ENCODE data around the gene SLC25A1.
A peak's percentile ranks its signal among the peaks of the same experiment; 100 is the strongest.

Gene SLC25A1

DNA sequence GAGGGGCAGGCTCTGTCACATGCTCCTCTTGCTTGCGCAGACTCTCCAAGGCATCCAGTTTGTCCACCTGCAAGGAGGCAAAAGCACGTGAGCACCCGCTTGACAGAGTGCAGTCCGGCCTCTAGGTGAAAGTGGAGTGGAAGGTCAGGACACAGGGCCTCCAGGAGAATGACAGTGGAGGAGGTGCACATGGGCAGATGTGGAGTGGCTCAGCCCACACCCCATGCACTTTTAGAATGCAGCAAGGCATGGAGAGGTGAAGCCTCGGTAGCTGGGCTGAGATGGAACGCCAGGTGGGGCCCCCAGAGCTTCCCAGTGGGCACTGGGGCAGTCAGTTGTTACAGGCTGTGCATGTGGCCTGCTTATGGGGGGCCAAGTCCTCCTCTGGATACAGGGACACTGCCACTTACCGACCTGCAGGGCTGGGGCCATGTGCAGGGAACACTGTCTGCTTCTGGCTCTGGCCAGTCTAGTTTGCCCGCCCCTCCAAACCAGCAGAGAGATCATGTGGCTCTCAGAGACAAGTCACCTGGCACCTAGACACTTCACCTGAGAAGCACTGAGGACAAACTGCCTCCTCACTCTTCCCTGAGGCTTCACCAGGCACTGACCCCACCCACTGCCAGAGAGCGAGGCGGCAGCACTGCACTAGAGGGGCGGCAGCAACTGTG, 2.3 kb upstream of the SLC25A1 start:
- H3K4me3 Mint-ChIP-seq, result no peak overlapping the region
- no peak for TF ChIP-seq CTCF (IDR thresholded peaks at IDR 0.05)
- no peaks in the 10 kb centered on the region for H3K36me3 Mint-ChIP-seq (ENCODE audit: low read depth)
- peaks cover 3% of the 10 kb centered on the region for H3K27me3 Mint-ChIP-seq (ENCODE audit: low read depth, poor library complexity)
- H3K4me1 Mint-ChIP-seq, result peaks cover 28% of the 10 kb centered on the region
- no peak overlapping the region for H3K27ac Mint-ChIP-seq
- no peak for DNase-seq
- no peaks in the 10 kb centered on the region for H3K9me3 Mint-ChIP-seq

DNA sequence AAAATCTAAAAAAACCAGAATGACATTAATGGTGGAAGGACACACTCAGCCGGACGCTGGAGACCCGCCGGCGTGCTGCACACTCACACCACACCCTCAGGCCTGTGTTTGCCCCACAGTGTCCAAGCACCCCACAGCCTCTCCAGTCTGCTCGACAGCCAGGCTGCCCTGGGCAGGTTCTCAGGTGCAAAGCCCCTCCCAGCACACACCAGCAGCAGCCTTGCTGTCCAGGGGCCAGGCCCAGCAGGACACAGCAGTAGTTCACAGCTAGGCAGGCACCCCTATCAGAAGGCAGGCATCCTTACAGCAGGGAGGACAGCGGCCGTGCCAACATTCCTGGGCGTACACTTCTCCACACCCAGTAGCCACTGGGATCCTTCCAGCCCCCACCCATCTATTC, 1.7 kb upstream of the SLC25A1 start:
- peaks cover 3% of the 10 kb centered on the region for H3K27me3 Mint-ChIP-seq (ENCODE audit: low read depth, poor library complexity)
- TF ChIP-seq CTCF (IDR thresholded peaks at IDR 0.05), result no peak
- H3K9me3 Mint-ChIP-seq, result no peaks in the 10 kb centered on the region
- H3K4me3 Mint-ChIP-seq, result no peak overlapping the region
- no peak overlapping the region for H3K27ac Mint-ChIP-seq
- no peak for DNase-seq
- no peaks in the 10 kb centered on the region for H3K36me3 Mint-ChIP-seq (ENCODE audit: low read depth)
- H3K4me1 Mint-ChIP-seq, result peaks cover 32% of the 10 kb centered on the region

GRCh38 chr22:19179497-19180048, 1.0 kb upstream of the SLC25A1 start:
- Mint-ChIP-seq H3K4me3 (peak overlapping the region; percentile 87), H3K27me3 (ENCODE audit: low read depth, poor library complexity) (peaks cover 3% of the 10 kb centered on the region), H3K4me1 (peaks cover 29% of the 10 kb centered on the region), H3K9me3 (no peaks in the 10 kb centered on the region), H3K36me3 (ENCODE audit: low read depth) (no peaks in the 10 kb centered on the region), H3K27ac (peak overlapping the region; percentile 71)
- TF ChIP-seq CTCF (IDR thresholded peaks at IDR 0.05), result peak; percentile 72
- peak; percentile 73 for DNase-seq

GRCh38 chr22:19178065-19178656, 375 bp downstream of the SLC25A1 start:
- no peak for TF ChIP-seq CTCF (IDR thresholded peaks at IDR 0.05)
- Mint-ChIP-seq H3K4me3 (peak overlapping the region; percentile 79), H3K4me1 (peaks cover 37% of the 10 kb centered on the region), H3K27me3 (ENCODE audit: low read depth, poor library complexity) (peaks cover 3% of the 10 kb centered on the region), H3K27ac (no peak overlapping the region), H3K9me3 (no peaks in the 10 kb centered on the region), H3K36me3 (ENCODE audit: low read depth) (no peaks in the 10 kb centered on the region)
- DNase-seq, result peak; percentile 73

GRCh38 chr22:19177164-19178064, 1.1 kb downstream of the SLC25A1 start:
- H3K27ac Mint-ChIP-seq, result no peak overlapping the region
- peak overlapping the region; percentile 80 for H3K4me3 Mint-ChIP-seq
- H3K4me1 Mint-ChIP-seq, result peaks cover 44% of the 10 kb centered on the region
- H3K36me3 Mint-ChIP-seq (ENCODE audit: low read depth), result no peaks in the 10 kb centered on the region
- TF ChIP-seq CTCF (IDR thresholded peaks at IDR 0.05), result no peak
- DNase-seq, result no peak
- H3K27me3 Mint-ChIP-seq (ENCODE audit: low read depth, poor library complexity), result peaks cover 3% of the 10 kb centered on the region
- no peaks in the 10 kb centered on the region for H3K9me3 Mint-ChIP-seq
